D721Med (cell line): ENCODE results near the gene THSD8.
"Not testable (repeated sequence)": the region's sequence is repeated elsewhere in the genome, so short reads cannot be mapped to it uniquely, and the experiment has no call there.

ENCODE experiments used
- DNase-seq: peaks from one replicate; pipeline ENCODE4 v3.0.0; 2011; ENCODE audit warnings: low spot score; ENCODE audit not compliant: insufficient read length
- FAIRE-seq: peaks from 2 replicates; lab custom pipeline; 2011; peaks lifted over from hg19 to GRCh38; lab: Jason Lieb, UNC
- CTCF ChIP-seq: IDR thresholded peaks from 2 replicates; pipeline ENCODE4 v1.5.1; 2012; ENCODE audit warnings: mild to moderate bottlenecking, control low read depth; ENCODE audit not compliant: insufficient read depth; ENCODE audit errors: missing control alignments

The THSD8 gene

GRCh38 chr19:12815088-12815487 lies 13.2 kb downstream of the THSD8 start:
- FAIRE-seq (no peak), DNase-seq (no peak)
- no peak for TF ChIP-seq CTCF

GRCh38 chr19:12817188-12817587 lies 15.3 kb downstream of the THSD8 start:
- not testable (repeated sequence) for DNase-seq, FAIRE-seq

- FAIRE-seq, DNase-seq: not testable (repeated sequence)
Observed at GRCh38 chr19:12817810-12818209, 15.9 kb downstream of the THSD8 start.

- no peak for TF ChIP-seq CTCF
- DNase-seq (no peak), FAIRE-seq (no peak)
Observed at GRCh38 chr19:12821761-12822160, 19.9 kb downstream of the THSD8 start.

GRCh38 chr19:12825254-12826131 lies 23.6 kb downstream of the THSD8 start:
- TF ChIP-seq CTCF, result peak; percentile 64
- peak; percentile 79 for DNase-seq
- FAIRE-seq, result no peak

GRCh38 chr19:12828494-12828893 lies 26.6 kb downstream of the THSD8 start:
- no peak for TF ChIP-seq CTCF
- FAIRE-seq (no peak), DNase-seq (no peak)

GRCh38 chr19:12833418-12833737 lies 31.5 kb downstream of the THSD8 start:
- DNase-seq (no peak), FAIRE-seq (no peak)
- TF ChIP-seq CTCF, result no peak

GRCh38 chr19:12833738-12834565 lies 32.1 kb downstream of the THSD8 start:
- no peak for TF ChIP-seq CTCF
- FAIRE-seq (no peak), DNase-seq (peak; percentile 63)
